Kidney (tissue), 14 donors: Measurements from ENCODE around the gene NOXO1. TPM values are rescaled to one million over a fixed set of nuclear protein-coding genes. Genes with fewer than 3 reads are reported as not detected.
A peak's percentile ranks its signal among the peaks of the same experiment; 100 is the strongest.

Experiments
- DNase-seq, 5 donors: peaks; one replicate each; pipeline ENCODE4 v3.0.0-alpha.2; 2013 to 2020
- FAIRE-seq: peaks from 2 replicates; lab custom pipeline; 2012; peaks lifted over from hg19 to GRCh38; lab: Jason Lieb, UNC
- H3K27ac ChIP-seq, 2 donors: one replicate each; pipeline ENCODE4 v1.7.0; 2013; ENCODE audit warnings: low read depth in 2 of 2, low read length in 2 of 2, inconsistent platforms in 1 of 2
- H3K27me3 ChIP-seq: one replicate; pipeline ENCODE4 v1.7.1; 2013; ENCODE audit warnings: low read length, inconsistent platforms; ENCODE audit not compliant: control insufficient read depth, insufficient read depth
- H3K36me3 ChIP-seq, 3 donors: one replicate each; pipeline versions ENCODE4 v1.7.0 to v1.7.1; 2013; ENCODE audit warnings: low read length in 3 of 3, control low read depth in 1 of 3, inconsistent platforms in 1 of 3; ENCODE audit not compliant: insufficient read depth in 3 of 3, control insufficient read depth in 2 of 3
- H3K4me1 ChIP-seq, 3 donors: one replicate each; pipeline versions ENCODE4 v1.7.0 to v1.7.1; 2013; ENCODE audit warnings: low read length in 3 of 3, inconsistent platforms in 1 of 3, low read depth in 1 of 3; ENCODE audit not compliant: control insufficient read depth in 2 of 3, insufficient read depth in 2 of 3
- H3K4me3 ChIP-seq, 3 donors: one replicate each; pipeline versions ENCODE4 v1.7.0 to v1.8.1; 2013; ENCODE audit warnings: low read length in 3 of 3, control low read depth in 1 of 3, inconsistent platforms in 1 of 3
- H3K9ac ChIP-seq, 3 donors: one replicate each; pipeline versions ENCODE4 v1.7.0 to v1.7.1; 2013; ENCODE audit warnings: low read length in 3 of 3, control low read depth in 1 of 3, inconsistent platforms in 1 of 3
- H3K9me3 ChIP-seq, 3 donors: one replicate each; pipeline versions ENCODE4 v1.7.0 to v1.7.1; 2013; ENCODE audit warnings: low read length in 3 of 3, control low read depth in 1 of 3, inconsistent platforms in 1 of 3; ENCODE audit not compliant: control insufficient read depth in 2 of 3, insufficient read depth in 1 of 3
- CTCF ChIP-seq: IDR thresholded peaks from 3 replicates; pipeline ENCODE4 v1.5.1; 2012; ENCODE audit warnings: mild to moderate bottlenecking, moderate library complexity, borderline replicate concordance; ENCODE audit not compliant: insufficient read depth; ENCODE audit errors: extremely low read depth
- intact Hi-C: fragments of 100-400 bp; cut with DNase I; formaldehyde crosslinking; loops from one replicate; pipeline ENCODE4 v1.11.1; 2022
- polyA plus RNA-seq: library from polyadenylated mRNA; stranded (reverse); fragments of 350-450 nt; fragmentation: Illumina TruSeq; extraction: RNeasy Lipid Tissue Mini Kit (QIAGEN cat#74804); gene quantifications from one replicate; pipeline ENCODE4 v1.2.3, GENCODE V29; 2014; ENCODE audit warnings: low read depth, low replicate concordance; ENCODE audit not compliant: insufficient read depth
- total RNA-seq: library from RNA; stranded (reverse); fragmentation: NEBNext Ultra II Directional; extraction: Animal tissue kit (Norgen Biotek cat#: 25700); gene quantifications from one replicate; pipeline ENCODE4 v1.2.1, GENCODE V29; 2021
- donor health status: control.
- donor health status: control.
- donor health status: control.
- donor health status: control.
- donor health status: control.
- donor health status: DM: yes; HTN: yes; CAD: no.
- donor health status: Normal renal cell carcinoma (clear cell type).

Gene NOXO1
- total and polyA plus RNA-seq, 2 donors from 2014 or later, result 0.57 to 0.58 TPM

- TF ChIP-seq CTCF, result no peak
- no peaks in the 10 kb centered on the region for H3K27me3 ChIP-seq
- FAIRE-seq (no peak), DNase-seq (peak in 1 of 5 donors; percentile 78)
- peaks cover 0 to 21% (median 13%) of the 10 kb centered on the region in 3 donors for H3K36me3 ChIP-seq
- H3K9ac ChIP-seq, result no peak overlapping the region
- no peak overlapping the region for H3K27ac ChIP-seq
- H3K9me3 ChIP-seq, result no peaks in the 10 kb centered on the region
- intact Hi-C loops, result no loop called here
- no peak overlapping the region for H3K4me3 ChIP-seq
- H3K4me1 ChIP-seq, result peaks cover 0 to 11% (median 4%) of the 10 kb centered on the region in 3 donors
Observed at GRCh38 chr16:1974157-1975070, 6.9 kb downstream of the NOXO1 start.

DNA sequence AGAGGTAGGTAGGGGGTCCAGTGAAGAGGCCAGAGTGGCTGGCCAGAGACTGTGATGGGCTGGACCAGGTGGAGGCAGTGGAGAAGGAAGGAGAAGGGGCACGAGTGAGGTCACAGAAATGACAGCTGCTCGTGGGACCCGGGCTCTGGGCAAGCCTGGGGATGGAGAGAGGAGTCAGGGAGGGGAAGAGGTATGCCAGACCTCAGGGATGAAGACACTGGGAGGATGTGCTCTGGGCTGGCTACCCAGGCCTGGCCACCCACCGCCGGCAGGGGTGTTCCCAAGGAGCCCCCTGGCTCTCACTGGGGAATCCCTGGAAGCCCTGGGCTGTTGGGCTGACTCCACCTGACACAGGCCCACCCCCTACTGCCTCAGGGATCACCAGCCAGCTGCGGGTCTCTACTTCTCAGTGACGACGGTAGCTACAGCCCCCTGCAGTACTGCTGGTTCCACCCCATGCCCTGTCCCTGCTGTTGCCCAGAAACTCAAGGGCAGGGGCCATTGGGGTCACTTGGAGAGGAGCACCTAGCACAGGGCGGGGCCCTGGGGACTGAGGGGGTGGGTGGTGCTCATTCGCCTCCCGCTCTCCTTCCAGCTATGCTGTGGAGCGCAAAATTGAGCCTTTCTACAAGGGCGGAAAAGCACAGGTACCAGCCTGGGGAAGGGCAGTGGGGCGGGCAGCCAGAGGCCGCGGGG is 7.7 kb downstream of the NOXO1 start:
- peaks cover 0 to 21% (median 13%) of the 10 kb centered on the region in 3 donors for H3K36me3 ChIP-seq
- H3K9me3 ChIP-seq, result no peaks in the 10 kb centered on the region
- TF ChIP-seq CTCF, result no peak
- no peak overlapping the region for H3K27ac ChIP-seq
- intact Hi-C loops, result no loop called here
- no peak for FAIRE-seq
- H3K27me3 ChIP-seq, result no peaks in the 10 kb centered on the region
- DNase-seq, result peak in 1 of 5 donors; percentile 66
- peaks cover 0 to 11% (median 4%) of the 10 kb centered on the region in 3 donors for H3K4me1 ChIP-seq
- no peak overlapping the region for H3K9ac ChIP-seq
- H3K4me3 ChIP-seq, result no peak overlapping the region

DNA sequence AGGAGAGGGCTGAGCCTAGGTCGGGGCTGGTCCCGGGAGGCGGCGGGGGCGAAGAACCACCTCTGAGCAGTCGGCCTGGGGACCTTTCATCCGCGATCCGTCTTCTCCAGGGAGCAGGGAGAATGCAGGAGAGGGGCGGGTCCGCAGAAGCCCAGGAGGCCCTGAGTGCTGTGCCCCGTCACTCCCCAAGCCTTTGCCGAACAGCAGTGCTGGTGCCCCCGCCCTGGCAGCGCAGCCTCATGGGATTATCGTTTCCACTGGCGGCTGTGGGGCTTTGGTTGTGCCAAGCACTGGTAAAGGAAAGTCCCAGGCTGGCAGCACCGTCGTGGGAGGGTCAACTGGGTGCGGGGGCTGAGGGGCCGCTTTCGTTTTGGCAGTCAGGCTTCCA is 8.8 kb downstream of the NOXO1 start:
- Histone ChIP-seq H3K4me1 (peaks cover 0 to 11% (median 4%) of the 10 kb centered on the region in 3 donors), H3K4me3 (peak overlapping the region; percentile 87 to 90 (median 90)), H3K9me3 (no peaks in the 10 kb centered on the region), H3K27ac (no peak overlapping the region), H3K27me3 (no peaks in the 10 kb centered on the region), H3K9ac (peak overlapping the region in 2 of 3 donors; percentile 73 to 94), H3K36me3 (peaks cover 0 to 21% (median 13%) of the 10 kb centered on the region in 3 donors)
- intact Hi-C loops, result no loop called here
- FAIRE-seq (no peak), DNase-seq (peak in 2 of 5 donors; percentile 66 to 80)
- TF ChIP-seq CTCF, result no peak
